ENCODE results near the gene LRMDA.

Gene LRMDA

DNA sequence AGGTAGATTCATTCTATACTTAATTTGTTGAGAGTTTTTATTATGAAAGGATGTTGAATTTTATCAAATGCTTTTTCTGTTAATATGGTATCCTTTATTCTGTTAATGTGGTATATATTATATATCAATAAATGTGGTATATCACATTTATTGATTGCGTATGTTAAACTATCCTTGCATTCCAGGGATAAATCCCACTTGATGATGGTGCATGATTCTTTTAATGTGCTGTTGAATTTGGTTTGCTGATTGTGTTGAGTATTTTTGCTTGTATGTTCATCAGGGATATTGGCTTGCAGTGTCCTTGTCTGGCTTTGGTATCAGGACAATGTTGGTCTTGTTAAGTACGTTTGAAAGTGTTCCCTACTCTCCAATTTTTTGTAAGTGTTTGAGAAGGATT is 11.9 kb downstream of the LRMDA start:
- DNase-seq (ENCODE audit: low read depth in 2 of 3, low spot score in 1 of 3): no peak

- no peak for DNase-seq (ENCODE audit: low read depth in 2 of 3, low spot score in 1 of 3)
These were observed 13.5 kb downstream of the LRMDA start for GRCh38 chr10:75444781-75445386.

DNA sequence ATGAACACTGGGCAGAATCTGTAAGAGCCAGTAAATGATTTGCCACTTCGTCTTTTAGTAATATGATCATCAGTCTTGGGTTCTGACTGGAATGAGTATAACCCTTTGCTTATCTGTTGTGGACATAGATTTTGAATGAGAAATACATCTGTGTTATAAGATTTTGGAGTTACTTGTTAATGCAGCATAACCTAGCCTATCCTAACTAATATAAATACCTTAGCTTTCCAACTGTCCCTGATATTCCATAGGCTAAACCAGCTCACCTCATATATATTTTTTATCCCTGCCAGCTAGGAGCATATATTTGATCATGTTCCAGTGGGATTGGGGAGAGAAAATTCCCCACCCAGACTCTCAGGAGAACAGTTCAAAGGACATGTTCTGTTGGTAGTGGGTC is 15.1 kb downstream of the LRMDA start:
- DNase-seq (ENCODE audit: low read depth in 2 of 3, low spot score in 1 of 3): no peak

DNA sequence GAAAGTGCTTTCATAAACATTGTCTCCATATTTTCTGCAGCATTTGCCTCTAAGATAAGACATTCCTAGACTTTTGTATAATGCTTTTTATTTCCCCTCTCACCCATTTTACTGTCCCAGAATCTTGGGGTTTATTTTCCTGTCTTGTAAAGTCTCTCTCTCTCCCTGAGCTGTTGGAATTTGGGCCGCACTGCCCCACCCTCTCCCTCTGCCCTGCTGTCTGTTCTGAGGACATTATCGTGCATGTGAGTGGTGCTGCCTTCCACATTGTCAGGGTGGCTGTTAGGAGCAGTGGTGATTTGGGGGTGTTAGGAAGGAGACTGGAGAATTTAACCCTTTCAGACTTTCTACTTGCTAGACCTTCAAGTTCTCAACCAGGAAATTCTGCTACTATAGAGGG is 16.7 kb downstream of the LRMDA start:
- DNase-seq (ENCODE audit: low read depth in 2 of 3, low spot score in 1 of 3): no peak

DNA sequence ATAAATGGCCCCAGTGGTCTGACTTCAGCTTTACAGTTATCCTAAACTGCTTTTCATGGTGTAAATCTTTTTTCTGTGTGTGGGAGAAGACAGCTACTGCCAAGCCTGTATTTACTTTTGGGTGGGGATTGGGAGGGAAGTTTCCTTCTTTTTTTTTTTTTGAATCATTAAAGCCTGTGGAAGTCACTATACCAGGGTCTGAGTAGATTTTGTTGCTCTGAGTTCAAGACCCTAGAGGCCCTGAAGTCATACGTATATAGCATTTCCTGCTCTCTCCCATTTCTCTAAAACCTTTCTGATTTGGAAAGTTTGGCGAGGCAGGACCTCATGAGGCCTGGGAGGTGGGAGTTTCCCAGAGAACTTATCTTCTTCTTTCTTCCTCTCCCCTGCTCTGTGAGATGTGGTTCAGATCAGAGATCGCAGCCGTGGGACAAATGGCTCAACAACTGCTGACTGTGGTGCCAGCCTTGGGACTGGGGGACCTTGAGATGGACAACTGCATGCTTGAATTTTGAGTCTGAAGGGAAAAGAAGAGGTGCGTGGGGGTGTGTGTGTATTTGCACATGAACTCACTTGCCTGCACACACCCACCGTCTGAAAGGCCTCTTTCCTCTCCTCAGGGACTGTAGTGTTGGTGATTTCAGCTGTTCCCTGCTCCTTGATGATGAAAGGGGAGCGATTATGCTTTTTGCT is 18.1 kb downstream of the LRMDA start:
- no peak for DNase-seq (ENCODE audit: low read depth in 2 of 3, low spot score in 1 of 3)

DNA sequence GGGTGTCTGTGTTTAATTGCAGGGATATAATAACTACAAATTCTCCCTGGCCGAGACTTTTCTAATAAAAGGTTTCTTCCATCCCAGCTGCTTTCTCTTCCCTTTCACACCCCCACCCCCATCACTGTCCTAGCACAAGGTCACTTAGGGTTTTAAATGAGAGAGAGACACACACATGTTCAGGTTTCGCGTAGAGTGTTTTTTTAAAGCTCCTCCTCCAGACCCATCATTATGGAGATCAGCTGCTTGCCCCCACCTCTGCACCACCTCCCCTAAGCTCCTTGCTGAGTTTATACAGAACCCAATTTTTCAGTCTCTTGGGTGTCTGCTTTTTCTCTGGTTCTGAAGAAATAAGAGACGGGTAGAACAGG is 18.6 kb downstream of the LRMDA start:
- no peak for DNase-seq (ENCODE audit: low read depth in 2 of 3, low spot score in 1 of 3)

GRCh38 chr10:75450644-75451640 is 19.5 kb downstream of the LRMDA start:
- DNase-seq (ENCODE audit: low read depth in 2 of 3, low spot score in 1 of 3): no peak

DNA sequence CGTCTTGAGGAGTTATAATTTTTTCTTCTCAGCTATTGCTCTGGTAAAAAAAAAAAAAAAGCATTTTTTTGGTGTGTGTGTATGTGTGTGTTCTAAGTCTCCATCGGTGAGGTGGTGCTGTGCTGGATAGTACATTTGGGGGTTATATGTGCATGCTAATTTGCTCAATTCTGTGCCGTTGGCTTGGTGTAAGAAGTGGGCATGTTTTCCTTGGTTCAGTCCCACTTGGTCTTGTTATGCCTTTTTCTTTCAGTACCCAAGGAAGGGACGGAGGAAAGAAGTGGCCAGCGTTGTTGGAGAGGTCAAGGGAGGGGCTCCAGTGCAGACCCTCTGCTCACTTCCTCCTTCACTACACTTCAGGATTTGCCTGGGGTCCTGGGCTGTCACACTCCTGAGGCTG is 20.4 kb downstream of the LRMDA start:
- no peak for DNase-seq (ENCODE audit: low read depth in 2 of 3, low spot score in 1 of 3)

GRCh38 chr10:75452997-75453396 is 21.6 kb downstream of the LRMDA start:
- no peak for DNase-seq (ENCODE audit: low read depth in 2 of 3, low spot score in 1 of 3)

- no peak for DNase-seq (ENCODE audit: low read depth in 2 of 3, low spot score in 1 of 3)
These were observed 24.7 kb downstream of the LRMDA start for GRCh38 chr10:75456122-75456521.

- no peak for DNase-seq (ENCODE audit: low read depth in 2 of 3, low spot score in 1 of 3)
These were observed 28.6 kb downstream of the LRMDA start for GRCh38 chr10:75460059-75460458.

DNA sequence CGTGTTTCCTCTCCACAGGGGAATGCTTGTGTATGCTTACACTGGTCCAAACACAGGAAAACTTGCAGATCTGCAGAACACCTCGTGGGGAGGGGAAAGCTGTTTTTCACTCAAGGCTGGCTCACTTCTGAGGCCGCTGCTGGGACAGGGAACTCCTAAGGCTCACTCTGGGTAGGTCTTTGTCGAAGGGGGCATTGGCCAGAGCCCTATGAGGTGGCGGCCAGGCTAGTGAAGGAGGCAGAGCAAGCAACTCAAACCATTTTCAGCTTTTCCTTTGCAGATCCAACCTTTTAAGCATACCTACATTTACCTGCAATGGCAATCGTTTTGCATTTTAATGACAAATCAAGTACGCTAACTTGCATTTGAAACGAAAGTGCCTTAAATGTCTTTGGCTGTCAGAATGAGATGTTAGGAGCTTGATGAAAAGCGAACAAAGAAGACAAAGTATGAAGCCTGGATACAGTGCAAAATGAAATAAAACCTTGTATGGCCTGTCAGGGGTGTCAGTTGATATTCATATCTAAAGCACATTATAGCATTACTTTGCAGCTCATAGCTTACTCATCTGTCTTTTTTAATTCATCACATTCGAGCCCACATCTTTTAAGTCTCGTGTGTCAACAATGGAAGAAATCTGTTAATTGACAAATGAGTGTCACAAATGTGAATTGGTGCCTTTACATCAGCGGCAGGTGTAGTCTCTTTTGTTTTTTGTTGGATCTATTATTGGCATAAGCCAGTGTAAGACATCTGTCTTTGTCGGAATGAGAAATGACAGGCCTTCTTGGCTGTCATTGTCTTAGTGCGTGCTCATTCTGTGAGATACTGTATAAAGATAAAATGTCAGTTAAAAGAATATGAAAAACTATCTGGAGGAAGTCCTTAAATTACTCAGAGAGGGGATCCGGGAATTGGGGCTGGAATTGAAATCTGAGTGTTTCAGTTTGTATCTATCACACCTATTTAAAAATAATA is 30.5 kb downstream of the LRMDA start:
- no peak for DNase-seq (ENCODE audit: low read depth in 2 of 3, low spot score in 1 of 3)

DNA sequence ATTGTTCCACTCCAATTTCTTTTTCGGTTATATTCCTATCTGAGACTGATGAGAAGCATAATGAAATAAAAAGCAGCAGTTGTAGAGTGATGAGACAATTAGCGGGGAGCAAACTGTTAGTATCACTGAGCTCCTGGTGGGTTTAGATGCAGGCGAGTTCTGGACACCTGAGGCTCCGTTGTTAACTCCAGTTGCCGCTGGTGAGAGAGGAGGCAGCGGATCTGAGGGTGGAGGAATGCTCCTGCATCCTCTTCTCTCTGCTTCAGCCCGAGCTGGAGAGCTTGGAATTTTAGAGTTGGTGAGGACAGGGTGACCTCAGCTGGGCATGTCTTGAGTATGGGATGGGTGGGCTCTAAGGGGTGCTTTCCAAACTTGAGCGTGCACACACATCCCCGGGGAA is 31.4 kb downstream of the LRMDA start:
- no peak for DNase-seq (ENCODE audit: low read depth in 2 of 3, low spot score in 1 of 3)

GRCh38 chr10:75464478-75465449 is 33.3 kb downstream of the LRMDA start:
- DNase-seq (ENCODE audit: low read depth in 2 of 3, low spot score in 1 of 3): no peak

DNA sequence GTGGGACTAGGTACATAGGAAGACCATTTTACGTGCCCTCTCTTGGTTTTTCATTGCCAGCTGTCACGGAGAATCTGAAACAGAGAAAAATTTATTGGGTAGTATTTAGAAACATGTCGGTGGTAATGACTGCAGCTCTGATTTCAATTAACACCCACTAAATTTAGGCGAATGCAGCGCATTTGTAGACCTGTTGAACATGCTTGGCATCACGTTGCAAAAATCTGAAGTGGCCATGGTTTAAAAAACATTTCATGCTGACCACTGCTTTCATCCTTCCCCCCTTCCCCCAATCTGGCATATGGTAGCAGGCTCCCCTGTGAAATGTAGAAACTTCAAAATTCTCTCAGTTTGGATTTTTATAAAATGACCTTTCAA is 34.0 kb downstream of the LRMDA start:
- no peak for DNase-seq (ENCODE audit: low read depth in 2 of 3, low spot score in 1 of 3)

- DNase-seq (ENCODE audit: low read depth in 2 of 3, low spot score in 1 of 3): no peak
These were observed 34.6 kb downstream of the LRMDA start for GRCh38 chr10:75466001-75466400.

DNA sequence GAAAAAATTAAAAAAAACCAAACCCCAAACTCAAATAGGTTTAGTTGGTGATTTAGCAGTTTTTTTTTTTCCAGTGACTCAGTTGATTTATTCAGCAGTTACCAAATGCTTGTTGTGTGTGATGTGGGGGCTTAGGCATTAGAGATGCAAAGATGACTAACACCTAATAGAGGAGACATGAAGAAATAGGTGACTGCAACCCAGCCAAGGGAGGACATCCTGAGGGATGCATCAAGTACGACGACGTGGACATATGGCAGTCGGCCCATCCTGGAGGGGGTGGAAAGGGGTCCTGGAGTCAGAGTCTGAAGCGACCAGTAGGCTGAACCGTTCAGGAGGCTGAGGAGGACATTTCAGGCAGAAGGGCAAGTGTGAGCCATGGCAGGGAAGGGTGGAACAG is 35.5 kb downstream of the LRMDA start:
- no peak for DNase-seq (ENCODE audit: low read depth in 2 of 3, low spot score in 1 of 3)

DNA sequence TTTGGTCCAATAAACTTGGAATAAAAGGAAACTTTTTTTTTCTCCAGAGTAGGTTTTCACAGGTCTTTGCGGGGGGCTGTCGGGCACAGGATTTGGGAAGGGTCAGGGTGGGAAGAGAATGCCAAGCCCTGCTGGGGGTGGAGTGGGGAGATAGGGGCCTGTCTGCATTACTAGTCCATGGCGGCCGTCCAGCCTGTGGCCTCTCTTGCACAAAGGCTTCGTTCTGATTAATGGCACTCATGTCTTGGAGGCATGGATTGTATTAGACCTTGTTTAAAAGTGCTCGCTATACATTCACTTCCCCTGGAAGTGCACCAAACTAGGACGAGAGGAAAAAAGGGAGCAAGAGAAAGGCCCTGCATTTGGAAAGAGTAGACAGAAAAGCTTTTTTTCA is 37.2 kb downstream of the LRMDA start:
- no peak for DNase-seq (ENCODE audit: low read depth in 2 of 3, low spot score in 1 of 3)

GRCh38 chr10:75469006-75469616 is 37.7 kb downstream of the LRMDA start:
- no peak for DNase-seq (ENCODE audit: low read depth in 2 of 3, low spot score in 1 of 3)

Data from stimulated activated CD4-positive, alpha-beta T cell treated with anti-CD3 and anti-CD28 coated beads, Interleukin-12 subunit alpha, Interleukin-12 subunit beta, amount 100 ng/mL, for 48 hours (primary cell).